Breast epithelium (tissue), 3 donors: Measurements from ENCODE around the gene MDC1.

ENCODE experiments used
- POLR2A ChIP-seq: fragments of 450-650 bp; IDR thresholded peaks from one replicate; pipeline ENCODE4 v1.6.1; 2016; ENCODE audit warnings: antibody characterized with exemption, mild to moderate bottlenecking, moderate library complexity
- TF ChIP-seq, protein P1 (sequence below), 3 donors: fragments of 450-650 bp; IDR thresholded peaks; one replicate each; pipeline ENCODE4 v1.5.1; 2016 to 2017; ENCODE audit warnings: antibody characterized with exemption in 3 of 3, mild to moderate bottlenecking in 3 of 3, moderate library complexity in 3 of 3

DNA sequence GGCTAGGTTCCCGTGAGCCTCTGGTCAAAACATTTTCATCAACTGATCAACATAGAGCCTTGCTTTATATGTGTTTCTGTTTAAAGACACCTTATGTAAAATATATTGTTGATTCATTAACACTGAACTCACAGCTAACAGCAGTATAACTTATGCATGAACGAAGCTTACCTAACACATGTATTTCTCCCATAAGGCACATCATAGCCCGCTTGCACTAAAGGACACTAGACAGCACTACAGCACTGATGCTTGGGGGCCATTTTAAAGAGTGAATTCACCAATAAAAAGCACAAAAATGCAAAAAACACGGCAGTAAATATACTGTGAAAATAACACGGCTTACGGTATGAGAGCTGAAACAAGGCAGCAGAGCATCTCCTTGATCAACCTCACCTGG is 21.5 kb upstream of the MDC1 start:
- TF ChIP-seq, protein P1, sequence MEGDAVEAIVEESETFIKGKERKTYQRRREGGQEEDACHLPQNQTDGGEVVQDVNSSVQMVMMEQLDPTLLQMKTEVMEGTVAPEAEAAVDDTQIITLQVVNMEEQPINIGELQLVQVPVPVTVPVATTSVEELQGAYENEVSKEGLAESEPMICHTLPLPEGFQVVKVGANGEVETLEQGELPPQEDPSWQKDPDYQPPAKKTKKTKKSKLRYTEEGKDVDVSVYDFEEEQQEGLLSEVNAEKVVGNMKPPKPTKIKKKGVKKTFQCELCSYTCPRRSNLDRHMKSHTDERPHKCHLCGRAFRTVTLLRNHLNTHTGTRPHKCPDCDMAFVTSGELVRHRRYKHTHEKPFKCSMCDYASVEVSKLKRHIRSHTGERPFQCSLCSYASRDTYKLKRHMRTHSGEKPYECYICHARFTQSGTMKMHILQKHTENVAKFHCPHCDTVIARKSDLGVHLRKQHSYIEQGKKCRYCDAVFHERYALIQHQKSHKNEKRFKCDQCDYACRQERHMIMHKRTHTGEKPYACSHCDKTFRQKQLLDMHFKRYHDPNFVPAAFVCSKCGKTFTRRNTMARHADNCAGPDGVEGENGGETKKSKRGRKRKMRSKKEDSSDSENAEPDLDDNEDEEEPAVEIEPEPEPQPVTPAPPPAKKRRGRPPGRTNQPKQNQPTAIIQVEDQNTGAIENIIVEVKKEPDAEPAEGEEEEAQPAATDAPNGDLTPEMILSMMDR (IDR thresholded peaks at IDR 0.05), result no peak
- TF ChIP-seq POLR2A, result no peak
